ENCODE data around the gene LGR4.
A peak's percentile ranks its signal among the peaks of the same experiment; 100 is the strongest.

LGR4 gene

DNA sequence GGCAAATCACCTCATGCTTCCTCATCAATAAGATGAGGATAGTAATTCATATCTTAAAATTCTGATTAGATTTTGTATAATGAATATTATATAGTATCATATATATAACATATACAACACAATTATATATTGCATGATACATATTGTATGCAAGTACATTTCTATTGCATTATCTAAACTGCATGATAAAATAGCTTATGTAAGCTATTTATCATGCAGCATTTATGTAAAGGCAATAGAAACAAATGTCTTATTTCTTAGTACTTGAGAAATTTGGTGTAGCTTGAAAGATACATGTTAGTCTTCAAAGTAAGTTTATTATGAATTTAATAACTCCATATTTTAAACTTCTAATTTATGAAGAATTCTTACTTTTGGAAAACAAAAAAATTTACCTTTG lies 28.5 kb upstream of the LGR4 start:
- TF ChIP-seq, protein P1, sequence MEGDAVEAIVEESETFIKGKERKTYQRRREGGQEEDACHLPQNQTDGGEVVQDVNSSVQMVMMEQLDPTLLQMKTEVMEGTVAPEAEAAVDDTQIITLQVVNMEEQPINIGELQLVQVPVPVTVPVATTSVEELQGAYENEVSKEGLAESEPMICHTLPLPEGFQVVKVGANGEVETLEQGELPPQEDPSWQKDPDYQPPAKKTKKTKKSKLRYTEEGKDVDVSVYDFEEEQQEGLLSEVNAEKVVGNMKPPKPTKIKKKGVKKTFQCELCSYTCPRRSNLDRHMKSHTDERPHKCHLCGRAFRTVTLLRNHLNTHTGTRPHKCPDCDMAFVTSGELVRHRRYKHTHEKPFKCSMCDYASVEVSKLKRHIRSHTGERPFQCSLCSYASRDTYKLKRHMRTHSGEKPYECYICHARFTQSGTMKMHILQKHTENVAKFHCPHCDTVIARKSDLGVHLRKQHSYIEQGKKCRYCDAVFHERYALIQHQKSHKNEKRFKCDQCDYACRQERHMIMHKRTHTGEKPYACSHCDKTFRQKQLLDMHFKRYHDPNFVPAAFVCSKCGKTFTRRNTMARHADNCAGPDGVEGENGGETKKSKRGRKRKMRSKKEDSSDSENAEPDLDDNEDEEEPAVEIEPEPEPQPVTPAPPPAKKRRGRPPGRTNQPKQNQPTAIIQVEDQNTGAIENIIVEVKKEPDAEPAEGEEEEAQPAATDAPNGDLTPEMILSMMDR (IDR thresholded peaks at IDR 0.05; ENCODE audit: control insufficient read depth, extremely low read depth, insufficient read depth), result no peak
- H3K4me3 ChIP-seq (ENCODE audit: low read depth, low read length), result no peak overlapping the region
- no peak for DNase-seq (ENCODE audit: low read depth)

DNA sequence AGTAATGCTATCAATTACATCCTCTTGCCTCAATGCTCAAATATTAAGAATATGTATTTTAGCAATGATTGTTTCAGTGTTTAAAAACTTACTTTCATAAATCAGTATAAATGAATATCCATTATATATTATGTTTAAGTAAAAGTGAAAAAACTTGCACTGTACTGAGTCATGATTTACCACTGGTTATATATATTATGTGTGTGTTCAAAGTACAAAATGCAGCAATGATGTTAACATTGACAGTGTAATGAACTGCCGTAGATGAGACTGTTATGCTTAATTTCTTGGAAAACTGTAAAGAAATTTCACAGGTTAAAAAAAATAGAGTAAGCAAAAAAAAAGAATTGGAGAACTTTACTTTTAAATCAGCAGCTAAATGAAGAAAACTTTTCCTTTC lies 25.3 kb upstream of the LGR4 start:
- no peak for DNase-seq (ENCODE audit: low read depth)
- TF ChIP-seq, protein P1 (IDR thresholded peaks at IDR 0.05; ENCODE audit: control insufficient read depth, extremely low read depth, insufficient read depth), result no peak

DNA sequence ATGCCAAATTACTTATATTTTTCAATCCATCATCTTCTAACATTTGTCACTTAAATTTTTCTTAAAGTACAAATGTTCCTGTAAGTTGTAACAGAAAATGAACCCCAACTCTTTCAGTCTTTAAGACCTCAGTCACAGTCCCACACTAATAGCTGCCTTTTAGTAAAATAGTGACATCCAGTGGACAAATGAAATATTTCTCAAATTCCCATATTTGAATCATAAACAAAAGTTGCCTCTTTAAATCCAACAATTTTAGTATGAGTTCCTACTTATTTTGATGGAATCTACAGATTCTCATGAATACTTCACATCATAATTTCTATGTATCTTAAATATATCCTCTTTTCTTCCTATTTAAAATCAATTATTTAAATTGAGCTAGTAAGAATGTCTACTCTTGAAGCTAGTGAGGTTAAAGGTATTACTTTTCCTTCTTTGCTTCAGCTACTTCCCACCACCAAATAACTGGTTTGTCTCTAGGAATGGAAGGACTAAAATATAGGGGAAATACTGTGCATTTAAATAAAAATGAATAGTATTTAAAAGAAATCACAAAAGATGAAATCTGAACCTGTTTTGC lies 24.8 kb upstream of the LGR4 start:
- DNase-seq (ENCODE audit: low read depth), result no peak
- TF ChIP-seq, protein P1 (IDR thresholded peaks at IDR 0.05; ENCODE audit: control insufficient read depth, extremely low read depth, insufficient read depth), result peak; percentile 40
- no peak overlapping the region for H3K4me3 ChIP-seq (ENCODE audit: low read depth, low read length)

More for the DNA sequence above, 25.3 kb upstream of the LGR4 start:
- no peak overlapping the region for H3K4me3 ChIP-seq (ENCODE audit: low read depth, low read length)

DNA sequence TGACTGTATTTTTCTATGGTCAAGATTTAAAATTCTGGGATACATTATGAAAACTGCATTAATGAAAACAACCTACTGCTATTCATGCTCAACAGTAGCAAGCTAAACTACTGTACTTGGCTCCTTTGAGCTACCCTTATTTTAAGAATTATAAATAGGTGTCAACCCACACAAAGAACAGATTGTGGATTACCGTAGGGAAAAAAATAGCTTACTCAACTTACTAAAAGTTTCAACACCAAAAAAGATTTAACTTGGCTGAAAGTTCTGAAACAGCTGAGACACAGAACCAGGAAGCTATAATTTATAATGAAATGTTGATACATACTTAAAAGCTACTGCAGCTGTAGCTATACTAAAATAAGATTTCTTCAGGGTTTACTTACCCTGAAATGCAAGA lies 23.9 kb upstream of the LGR4 start:
- TF ChIP-seq, protein P1 (IDR thresholded peaks at IDR 0.05; ENCODE audit: control insufficient read depth, extremely low read depth, insufficient read depth), result no peak
- H3K4me3 ChIP-seq (ENCODE audit: low read depth, low read length), result no peak overlapping the region
- DNase-seq (ENCODE audit: low read depth), result no peak

DNA sequence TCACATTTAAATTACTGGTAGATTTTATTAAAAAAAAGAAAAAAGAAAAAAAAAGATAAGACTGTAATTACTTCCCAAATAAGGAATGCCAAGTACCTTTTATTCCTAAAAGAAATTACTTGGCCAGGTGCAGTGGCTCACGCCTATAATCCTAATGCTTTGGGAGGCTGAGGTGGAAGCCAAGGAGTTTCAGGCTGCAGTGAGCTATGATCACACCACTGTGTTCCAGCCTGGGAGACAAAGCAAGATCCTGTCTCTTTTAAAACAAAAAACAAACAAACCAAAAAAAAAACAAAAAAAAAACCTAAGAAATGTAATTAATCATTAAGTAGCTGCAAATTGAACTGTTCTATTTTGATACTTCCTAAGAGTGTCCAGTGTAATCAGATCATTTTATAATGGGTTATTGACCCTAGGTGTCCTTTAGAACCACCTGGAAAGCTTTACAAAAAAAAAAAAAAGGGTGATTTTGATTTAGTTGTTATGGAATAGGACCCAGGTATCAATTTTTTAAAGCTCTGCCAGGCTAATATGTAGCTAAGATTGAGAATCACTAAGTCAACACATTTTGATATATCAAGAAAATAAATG lies 23.2 kb upstream of the LGR4 start:
- DNase-seq (ENCODE audit: low read depth), result no peak
- TF ChIP-seq, protein P1 (IDR thresholded peaks at IDR 0.05; ENCODE audit: control insufficient read depth, extremely low read depth, insufficient read depth), result no peak
- no peak overlapping the region for H3K4me3 ChIP-seq (ENCODE audit: low read depth, low read length)

DNA sequence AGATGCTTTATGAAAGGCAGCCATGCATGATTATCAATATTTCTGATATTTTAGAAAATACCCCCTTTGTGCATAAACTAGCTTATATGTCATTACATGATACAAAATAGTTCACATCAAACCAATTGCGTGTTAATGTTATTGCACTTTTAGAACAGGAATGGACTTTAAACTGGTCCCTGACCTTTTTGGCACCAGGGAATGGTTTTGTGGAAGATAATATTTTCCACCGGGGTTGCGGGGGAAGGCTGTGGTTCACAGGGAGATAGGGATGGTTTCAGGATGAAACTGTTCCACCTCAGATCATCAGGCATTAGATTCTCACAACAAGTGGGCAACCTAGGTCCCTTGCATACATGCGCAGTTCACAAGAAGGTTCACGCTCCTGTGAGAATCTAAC lies 16.5 kb upstream of the LGR4 start:
- DNase-seq (ENCODE audit: low read depth), result no peak
- TF ChIP-seq, protein P1 (IDR thresholded peaks at IDR 0.05; ENCODE audit: control insufficient read depth, extremely low read depth, insufficient read depth), result no peak
- no peak overlapping the region for H3K4me3 ChIP-seq (ENCODE audit: low read depth, low read length)

DNA sequence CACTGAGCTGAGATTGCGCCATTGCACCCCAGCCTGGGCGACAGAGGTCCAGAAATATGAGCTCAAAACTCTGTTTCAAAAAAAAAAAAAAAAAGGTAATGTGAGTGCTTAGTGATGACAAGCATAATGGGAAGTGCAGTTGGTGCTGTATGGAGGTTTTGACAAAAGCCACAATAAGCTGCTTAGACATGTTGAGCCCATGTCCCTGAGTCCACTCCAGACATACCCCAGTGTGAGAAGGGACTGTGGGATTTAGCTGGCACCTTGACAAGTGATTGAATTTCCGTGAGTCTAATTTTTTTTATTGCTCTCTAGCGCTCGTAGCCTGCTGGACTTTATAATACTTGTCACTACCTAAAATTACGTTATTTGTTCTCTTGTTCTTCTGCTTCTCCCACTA lies 15.1 kb upstream of the LGR4 start:
- TF ChIP-seq, protein P1 (IDR thresholded peaks at IDR 0.05; ENCODE audit: control insufficient read depth, extremely low read depth, insufficient read depth), result no peak
- no peak for DNase-seq (ENCODE audit: low read depth)

More for the DNA sequence above, 15.1 kb upstream of the LGR4 start:
- no peak overlapping the region for H3K4me3 ChIP-seq (ENCODE audit: low read depth, low read length)

All from LNCaP clone FGC (cell line).